NB4 (cell line): ENCODE results near the gene GOLGA2.

Experiments
- POLR2A ChIP-seq: IDR thresholded peaks from 2 replicates; pipeline ENCODE4 v1.6.1; 2011; ENCODE audit warnings: mild to moderate bottlenecking; ENCODE audit not compliant: insufficient read length; ENCODE audit errors: extremely low read depth
- TF ChIP-seq, protein P1 (sequence below): IDR thresholded peaks from one replicate; pipeline ENCODE4 v1.5.1; 2012; ENCODE audit warnings: low read depth, low read length

GRCh38 chr9:128219831-128220230, 56.0 kb downstream of the GOLGA2 start:
- TF ChIP-seq, protein P1, sequence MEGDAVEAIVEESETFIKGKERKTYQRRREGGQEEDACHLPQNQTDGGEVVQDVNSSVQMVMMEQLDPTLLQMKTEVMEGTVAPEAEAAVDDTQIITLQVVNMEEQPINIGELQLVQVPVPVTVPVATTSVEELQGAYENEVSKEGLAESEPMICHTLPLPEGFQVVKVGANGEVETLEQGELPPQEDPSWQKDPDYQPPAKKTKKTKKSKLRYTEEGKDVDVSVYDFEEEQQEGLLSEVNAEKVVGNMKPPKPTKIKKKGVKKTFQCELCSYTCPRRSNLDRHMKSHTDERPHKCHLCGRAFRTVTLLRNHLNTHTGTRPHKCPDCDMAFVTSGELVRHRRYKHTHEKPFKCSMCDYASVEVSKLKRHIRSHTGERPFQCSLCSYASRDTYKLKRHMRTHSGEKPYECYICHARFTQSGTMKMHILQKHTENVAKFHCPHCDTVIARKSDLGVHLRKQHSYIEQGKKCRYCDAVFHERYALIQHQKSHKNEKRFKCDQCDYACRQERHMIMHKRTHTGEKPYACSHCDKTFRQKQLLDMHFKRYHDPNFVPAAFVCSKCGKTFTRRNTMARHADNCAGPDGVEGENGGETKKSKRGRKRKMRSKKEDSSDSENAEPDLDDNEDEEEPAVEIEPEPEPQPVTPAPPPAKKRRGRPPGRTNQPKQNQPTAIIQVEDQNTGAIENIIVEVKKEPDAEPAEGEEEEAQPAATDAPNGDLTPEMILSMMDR, result no peak
- TF ChIP-seq POLR2A, result no peak
